Smooth muscle cell (in vitro differentiated cells): ENCODE results near the gene MATK. TPM values are rescaled to one million over a fixed set of nuclear protein-coding genes. Genes with fewer than 3 reads are reported as not detected.

Source experiments
- DNase-seq: peaks from one replicate; lab custom pipeline; 2025; ENCODE audit not compliant: unreplicated experiment; lab: John Stamatoyannopoulos, UW
- H2AFZ ChIP-seq: fragments of 200-600 bp; sonication (generic); 2 replicates; pipeline ENCODE4 v1.6.0; 2016; ENCODE audit warnings: antibody characterized with exemption, low read depth, mild to moderate bottlenecking
- H3F3A ChIP-seq: fragments of 200-600 bp; sonication (generic); 2 replicates; pipeline ENCODE4 v1.6.0; 2017; ENCODE audit warnings: antibody characterized with exemption, low read depth
- H3K27ac ChIP-seq: fragments of 200-600 bp; sonication (generic); 2 replicates; pipeline ENCODE4 v1.5.1; 2016; ENCODE audit warnings: low read depth, mild to moderate bottlenecking
- H3K27me3 ChIP-seq: fragments of 200-600 bp; sonication (generic); 2 replicates; pipeline ENCODE4 v1.6.1; 2016; ENCODE audit warnings: low read depth, mild to moderate bottlenecking
- H3K36me3 ChIP-seq: fragments of 200-600 bp; sonication (generic); 2 replicates; pipeline ENCODE4 v1.5.1; 2016; ENCODE audit warnings: low read depth
- H3K4me1 ChIP-seq: fragments of 200-600 bp; sonication (generic); 2 replicates; pipeline ENCODE4 v1.5.1; 2016; ENCODE audit warnings: low read depth
- H3K4me2 ChIP-seq: fragments of 200-600 bp; sonication (generic); 2 replicates; pipeline ENCODE4 v1.6.0; 2016; ENCODE audit warnings: mild to moderate bottlenecking
- H3K4me3 ChIP-seq: fragments of 200-600 bp; sonication (generic); 2 replicates; pipeline ENCODE4 v1.5.1; 2016; ENCODE audit warnings: mild to moderate bottlenecking
- H3K79me2 ChIP-seq: fragments of 200-600 bp; sonication (generic); 2 replicates; pipeline ENCODE4 v1.6.0; 2016; ENCODE audit warnings: low read depth, mild to moderate bottlenecking
- H3K9ac ChIP-seq: fragments of 200-600 bp; sonication (generic); 2 replicates; pipeline ENCODE4 v1.6.0; 2016; ENCODE audit warnings: low read depth
- H3K9me3 ChIP-seq: fragments of 200-600 bp; sonication (generic); replicated peaks from 2 replicates; pipeline ENCODE4 v1.5.1; 2016; ENCODE audit warnings: low read depth
- H4K20me1 ChIP-seq: fragments of 200-600 bp; sonication (generic); 2 replicates; pipeline ENCODE4 v1.6.0; 2016; ENCODE audit warnings: low read depth
- WGBS: methylation state at CpG from one replicate; pipeline ENCODE4 v1.1.7; 2016; ENCODE audit warnings: low lambda C conversion rate; 5-methylcytosine and 5-hydroxymethylcytosine counted together
- polyA plus RNA-seq: library from polyadenylated mRNA; unstranded; fragments of >200 nt; fragmentation: Nextera tagmentation; extraction: Ambion mirVana; gene quantifications from 2 replicates; pipeline ENCODE4 v1.2.1, GENCODE V29; 2016
- total RNA-seq: library from RNA; depleted of rRNA; stranded (reverse); fragments of >200 nt; gene quantifications from 2 replicates; pipeline ENCODE4 v1.2.3, GENCODE V29; 2014
- TF ChIP-seq, protein P1 (sequence below): fragments of 200-600 bp; sonication (generic); IDR thresholded peaks from 2 replicates; pipeline ENCODE4 v1.5.1; 2017; ENCODE audit warnings: borderline replicate concordance, mild to moderate bottlenecking, antibody characterized with exemption; ENCODE audit not compliant: insufficient read depth, poor library complexity, severe bottlenecking

MATK gene
- total and polyA plus RNA-seq, 2 experiments from 2014 or later: not detected

DNA sequence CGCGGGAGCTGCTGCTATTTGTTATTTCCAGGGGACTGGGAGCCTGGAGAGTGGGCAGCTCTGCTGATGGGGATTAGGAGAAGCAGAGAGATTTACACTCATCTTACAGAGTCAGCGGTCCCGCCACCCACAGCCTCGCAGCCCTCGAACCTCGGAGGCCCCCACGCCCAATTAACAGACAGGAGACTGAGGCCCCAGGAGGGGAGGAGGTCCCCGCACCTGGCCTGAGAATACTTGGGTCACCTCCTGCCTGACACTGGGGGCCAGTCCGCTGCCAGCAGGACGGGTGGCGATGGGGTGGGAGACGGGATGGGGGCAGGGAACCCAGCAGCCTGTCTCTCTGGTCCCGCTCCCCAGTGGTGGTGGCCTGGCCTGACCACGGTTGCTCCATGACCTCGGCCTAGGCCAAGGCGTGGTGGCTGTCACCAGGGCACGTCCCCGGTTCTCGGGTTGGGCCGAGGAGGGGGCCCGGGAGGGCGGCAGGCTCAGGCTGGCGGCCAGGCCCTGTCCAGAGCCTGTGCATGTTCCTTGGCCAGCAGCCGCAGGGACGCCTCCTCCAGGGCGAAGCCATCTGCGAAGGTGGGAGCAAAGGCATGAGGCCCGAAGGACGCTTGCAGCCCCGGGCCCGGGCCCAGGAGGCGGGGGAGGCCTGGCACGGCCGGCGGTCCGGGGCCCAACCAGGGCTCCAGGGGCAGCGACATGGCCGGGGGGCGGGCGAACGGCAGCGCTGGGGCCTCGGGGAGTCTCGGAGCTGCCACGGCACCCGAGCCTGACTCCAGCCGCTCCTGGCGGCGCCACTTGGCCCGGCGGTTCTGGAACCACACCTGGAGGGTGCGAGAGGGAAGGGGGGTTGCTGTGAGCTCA, 15.8 kb downstream of the MATK start:
- no peaks in the 10 kb centered on the region for H3K27me3 ChIP-seq
- H3K36me3 ChIP-seq: no peaks in the 10 kb centered on the region
- TF ChIP-seq, protein P1, sequence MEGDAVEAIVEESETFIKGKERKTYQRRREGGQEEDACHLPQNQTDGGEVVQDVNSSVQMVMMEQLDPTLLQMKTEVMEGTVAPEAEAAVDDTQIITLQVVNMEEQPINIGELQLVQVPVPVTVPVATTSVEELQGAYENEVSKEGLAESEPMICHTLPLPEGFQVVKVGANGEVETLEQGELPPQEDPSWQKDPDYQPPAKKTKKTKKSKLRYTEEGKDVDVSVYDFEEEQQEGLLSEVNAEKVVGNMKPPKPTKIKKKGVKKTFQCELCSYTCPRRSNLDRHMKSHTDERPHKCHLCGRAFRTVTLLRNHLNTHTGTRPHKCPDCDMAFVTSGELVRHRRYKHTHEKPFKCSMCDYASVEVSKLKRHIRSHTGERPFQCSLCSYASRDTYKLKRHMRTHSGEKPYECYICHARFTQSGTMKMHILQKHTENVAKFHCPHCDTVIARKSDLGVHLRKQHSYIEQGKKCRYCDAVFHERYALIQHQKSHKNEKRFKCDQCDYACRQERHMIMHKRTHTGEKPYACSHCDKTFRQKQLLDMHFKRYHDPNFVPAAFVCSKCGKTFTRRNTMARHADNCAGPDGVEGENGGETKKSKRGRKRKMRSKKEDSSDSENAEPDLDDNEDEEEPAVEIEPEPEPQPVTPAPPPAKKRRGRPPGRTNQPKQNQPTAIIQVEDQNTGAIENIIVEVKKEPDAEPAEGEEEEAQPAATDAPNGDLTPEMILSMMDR: no peak
- DNase-seq: no peak
- H4K20me1 ChIP-seq: no peaks in the 10 kb centered on the region
- H3K4me1 ChIP-seq: no peaks in the 10 kb centered on the region
- H3K79me2 ChIP-seq: no peaks in the 10 kb centered on the region
- no peak overlapping the region for H3K27ac ChIP-seq
- H3K4me3 ChIP-seq: no peak overlapping the region
- no peaks in the 10 kb centered on the region for H3F3A ChIP-seq
- 90% methylated on average over 50 of the region's 53 CpGs for WGBS
- H3K9ac ChIP-seq: no peak overlapping the region
- H3K4me2 ChIP-seq: no peak overlapping the region
- no peaks in the 10 kb centered on the region for H3K9me3 ChIP-seq
- no peak overlapping the region for H2AFZ ChIP-seq

DNA sequence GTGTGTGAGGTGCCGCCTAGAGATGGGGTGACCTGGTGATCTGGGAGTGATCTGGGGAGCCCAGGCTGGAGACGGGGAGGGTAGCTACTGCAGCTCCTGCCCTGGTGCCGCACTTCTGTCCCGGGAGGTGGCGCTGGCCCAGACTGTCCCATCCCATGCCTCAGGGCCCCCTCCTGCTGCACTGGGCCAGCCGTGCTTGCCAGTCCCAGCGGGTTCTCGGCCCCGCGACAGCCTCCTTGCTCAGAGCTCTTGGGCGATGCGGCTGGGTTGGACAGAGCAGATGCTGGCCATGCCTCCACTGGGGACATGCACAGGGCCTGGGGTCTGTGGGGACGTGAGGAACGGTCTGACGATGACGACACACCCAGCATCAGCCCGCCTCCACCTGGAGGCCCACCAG, 16.7 kb downstream of the MATK start:
- Histone ChIP-seq H3K4me1 (no peaks in the 10 kb centered on the region), H3K9ac (no peak overlapping the region), H2AFZ (no peak overlapping the region), H3K9me3 (no peaks in the 10 kb centered on the region), H3K27ac (no peak overlapping the region), H3K4me2 (no peak overlapping the region), H3K4me3 (no peak overlapping the region), H3K36me3 (no peaks in the 10 kb centered on the region), H3F3A (no peaks in the 10 kb centered on the region), H3K79me2 (no peaks in the 10 kb centered on the region), H3K27me3 (no peaks in the 10 kb centered on the region), H4K20me1 (no peaks in the 10 kb centered on the region)
- WGBS: 92% methylated on average over 17 of the region's 17 CpGs
- no peak for DNase-seq
- TF ChIP-seq, protein P1: no peak

DNA sequence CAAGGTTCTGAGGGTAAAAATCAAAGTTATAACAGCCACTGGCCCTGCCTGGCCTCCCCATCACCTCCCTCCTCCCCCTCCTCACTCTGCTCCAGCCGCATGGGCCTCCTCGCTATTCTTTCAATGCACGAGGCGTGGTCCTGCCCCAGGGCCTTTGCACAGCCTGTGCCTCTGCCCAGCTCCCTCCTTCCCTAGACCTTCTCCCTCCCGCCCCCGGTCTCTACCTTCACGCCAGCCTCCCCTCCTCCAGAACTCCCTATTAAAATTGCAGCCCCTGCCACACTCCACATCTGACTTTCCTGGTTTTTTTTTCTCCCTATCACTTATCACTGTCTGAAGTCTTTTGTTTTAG, 17.5 kb downstream of the MATK start:
- no peak overlapping the region for H3K4me2 ChIP-seq
- H3K9ac ChIP-seq: no peak overlapping the region
- no peak overlapping the region for H2AFZ ChIP-seq
- no peaks in the 10 kb centered on the region for H3K27me3 ChIP-seq
- 94% methylated on average over 7 of the region's 7 CpGs for WGBS
- no peak for DNase-seq
- no peak overlapping the region for H3K4me3 ChIP-seq
- H4K20me1 ChIP-seq: no peaks in the 10 kb centered on the region
- TF ChIP-seq, protein P1: no peak
- H3K36me3 ChIP-seq: no peaks in the 10 kb centered on the region
- H3K79me2 ChIP-seq: no peaks in the 10 kb centered on the region
- H3K4me1 ChIP-seq: no peaks in the 10 kb centered on the region
- H3K27ac ChIP-seq: no peak overlapping the region
- H3K9me3 ChIP-seq: no peaks in the 10 kb centered on the region
- H3F3A ChIP-seq: no peaks in the 10 kb centered on the region
